BLaER1 (cell line): ENCODE measurements around the gene DNASE1L3.

Experiments
- H3K27ac ChIP-seq: shearing (Covaris generic); formaldehyde crosslinking; 2 replicates; pipeline ENCODE4 v1.8.1; 2022
- H3K27me3 ChIP-seq: shearing (Covaris generic); formaldehyde crosslinking; 2 replicates; pipeline ENCODE4 v1.8.1; 2022
- H3K36me3 ChIP-seq: shearing (Covaris generic); formaldehyde crosslinking; 2 replicates; pipeline ENCODE4 v1.8.1; 2022
- H3K4me1 ChIP-seq: shearing (Covaris generic); formaldehyde crosslinking; 2 replicates; pipeline ENCODE4 v1.8.1; 2022
- H3K4me2 ChIP-seq: shearing (Covaris generic); formaldehyde crosslinking; 2 replicates; pipeline ENCODE4 v1.8.1; 2022
- H3K4me3 ChIP-seq: shearing (Covaris generic); formaldehyde crosslinking; 2 replicates; pipeline ENCODE4 v1.8.1; 2022
- H3K9ac ChIP-seq: shearing (Covaris generic); formaldehyde crosslinking; 2 replicates; pipeline ENCODE4 v1.8.1; 2022
- H3K9me3 ChIP-seq: shearing (Covaris generic); formaldehyde crosslinking; 2 replicates; pipeline ENCODE4 v1.8.1; 2022
- H4K20me1 ChIP-seq: shearing (Covaris generic); formaldehyde crosslinking; 2 replicates; pipeline ENCODE4 v1.8.1; 2022
- Cebpa-rat ChIP-seq: shearing (Covaris generic); IDR thresholded peaks from 2 replicates; pipeline ENCODE4 v1.8.1; 2022

The DNASE1L3 gene

DNA sequence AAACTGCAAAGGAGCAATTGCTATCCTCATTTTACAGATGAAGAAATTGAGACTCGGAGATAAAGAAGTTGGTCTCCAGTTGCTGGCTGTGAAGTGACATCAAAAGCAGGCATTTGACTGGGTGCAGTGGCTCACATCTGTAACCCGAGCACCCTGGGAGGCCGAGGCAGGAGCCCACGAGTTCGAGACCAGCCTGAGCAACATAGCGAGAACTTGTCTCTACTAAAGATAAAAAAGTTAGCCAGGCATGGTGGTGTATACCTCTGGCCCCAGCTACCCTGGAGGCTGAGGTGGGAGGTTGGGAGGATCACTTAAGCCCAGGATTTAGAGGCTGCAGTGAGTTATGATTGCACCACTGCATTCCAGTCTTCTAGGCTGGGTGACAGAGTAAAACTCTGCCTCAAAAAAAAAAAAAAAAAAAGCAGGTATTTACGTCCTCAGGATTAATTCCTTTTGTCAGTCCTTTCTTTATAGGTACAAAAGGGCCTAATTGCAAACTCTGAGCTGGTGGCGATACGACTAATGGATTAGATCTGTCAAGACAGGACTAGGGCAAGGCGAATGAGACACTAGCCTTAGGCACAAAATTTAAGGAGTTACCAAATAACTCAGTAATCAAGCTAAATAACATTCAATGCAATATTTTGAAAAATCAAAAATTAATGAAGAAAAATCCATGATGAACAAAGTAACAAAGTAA lies 5.9 kb upstream of the DNASE1L3 start:
- no peak for TF ChIP-seq Cebpa-rat

DNA sequence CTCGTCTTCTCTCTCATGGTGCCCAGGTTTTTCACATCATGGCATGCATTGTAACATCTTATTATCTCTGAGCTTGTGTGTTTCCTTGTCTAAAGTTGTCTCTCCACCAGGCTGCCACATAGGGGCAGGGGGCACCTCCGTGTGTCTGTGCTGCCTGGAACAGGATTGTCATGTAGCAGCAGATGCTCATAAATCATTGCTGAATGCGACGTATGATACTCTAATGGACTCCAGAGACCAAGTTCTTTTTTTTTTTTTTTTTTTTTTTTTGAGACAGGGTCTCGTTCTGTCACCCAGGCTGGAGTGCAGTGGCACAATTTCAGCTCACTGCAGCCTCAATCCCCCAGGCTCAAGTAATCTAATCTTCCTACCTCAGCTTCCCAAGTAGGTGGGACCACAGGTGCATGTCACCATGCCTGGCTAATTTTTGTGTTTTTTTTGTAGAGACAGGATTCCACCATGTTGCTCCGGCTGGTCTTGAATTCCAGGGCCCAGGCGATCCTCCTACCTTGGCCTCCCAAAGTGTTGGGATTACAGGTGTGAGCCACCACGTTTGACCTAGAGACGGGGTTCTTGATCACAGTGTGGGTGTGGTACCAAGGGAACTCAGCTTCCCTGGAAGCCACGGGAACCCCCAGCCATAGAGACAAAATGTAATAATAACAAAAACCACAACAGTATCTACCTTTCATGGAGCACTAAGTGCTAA lies 4.7 kb upstream of the DNASE1L3 start:
- no peak for TF ChIP-seq Cebpa-rat
- Histone ChIP-seq H3K9me3 (peaks cover 4% of the 10 kb centered on the region; the same call in 1 of the 2 replicates), H3K27ac (no peak overlapping the region), H3K4me3 (no peak overlapping the region), H3K4me2 (peak overlapping the region; percentile 47), H4K20me1 (no peaks in the 10 kb centered on the region), H3K4me1 (peaks cover 31% of the 10 kb centered on the region), H3K36me3 (no peaks in the 10 kb centered on the region), H3K27me3 (no peaks in the 10 kb centered on the region), H3K9ac (no peak overlapping the region)

More for the DNA sequence above, 5.9 kb upstream of the DNASE1L3 start:
- Histone ChIP-seq H3K4me3 (no peak overlapping the region), H3K4me2 (no peak overlapping the region), H3K9ac (no peak overlapping the region), H3K27ac (no peak overlapping the region), H3K9me3 (peaks cover 4% of the 10 kb centered on the region; the same call in 1 of the 2 replicates), H3K4me1 (peaks cover 31% of the 10 kb centered on the region), H4K20me1 (no peaks in the 10 kb centered on the region), H3K36me3 (no peaks in the 10 kb centered on the region), H3K27me3 (no peaks in the 10 kb centered on the region)

DNA sequence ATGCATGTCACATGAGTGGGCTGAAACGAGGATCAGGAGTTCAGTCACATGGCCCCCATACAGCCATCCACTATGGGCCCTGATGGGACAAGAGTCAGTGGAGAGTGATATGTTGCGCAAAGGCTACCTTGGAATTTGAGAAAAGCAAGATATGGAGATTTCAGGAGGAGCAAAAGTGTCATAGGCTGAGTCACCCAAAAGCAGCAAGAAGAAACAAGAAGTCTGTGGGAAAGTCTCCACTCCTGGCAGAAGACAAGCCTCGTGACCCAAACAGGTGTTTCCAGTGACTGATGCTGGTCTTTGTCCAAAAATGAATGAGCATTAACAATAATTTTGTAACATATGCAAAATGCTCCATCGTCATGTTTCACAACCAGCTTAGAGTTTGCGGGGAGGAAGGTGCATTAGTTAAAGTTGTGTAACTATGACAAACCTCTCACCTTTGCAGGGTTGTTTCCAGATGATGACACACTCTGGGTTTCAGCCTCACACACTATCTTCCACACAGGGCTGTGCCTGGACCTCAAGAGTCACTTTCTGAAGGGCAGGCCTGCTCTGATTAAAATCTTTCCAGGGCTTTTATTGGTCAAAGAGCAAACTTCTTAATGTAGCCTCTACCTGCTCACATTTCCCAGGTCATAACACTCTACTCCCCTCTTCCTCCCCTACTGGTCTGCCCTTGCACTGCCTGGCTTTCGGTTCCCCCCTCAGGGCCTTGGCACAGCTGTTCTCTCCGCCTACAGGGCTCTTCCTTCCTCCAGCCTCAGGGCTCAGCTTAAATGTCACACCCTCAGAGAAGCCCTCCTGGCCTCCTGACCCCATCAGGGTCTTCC lies 3.9 kb upstream of the DNASE1L3 start:
- Histone ChIP-seq H3K9ac (no peak overlapping the region), H3K4me3 (no peak overlapping the region), H3K4me2 (peak overlapping the region; percentile 47), H4K20me1 (no peaks in the 10 kb centered on the region), H3K9me3 (no peaks in the 10 kb centered on the region), H3K4me1 (peaks cover 31% of the 10 kb centered on the region), H3K36me3 (no peaks in the 10 kb centered on the region), H3K27me3 (no peaks in the 10 kb centered on the region), H3K27ac (no peak overlapping the region)
- TF ChIP-seq Cebpa-rat = no peak

DNA sequence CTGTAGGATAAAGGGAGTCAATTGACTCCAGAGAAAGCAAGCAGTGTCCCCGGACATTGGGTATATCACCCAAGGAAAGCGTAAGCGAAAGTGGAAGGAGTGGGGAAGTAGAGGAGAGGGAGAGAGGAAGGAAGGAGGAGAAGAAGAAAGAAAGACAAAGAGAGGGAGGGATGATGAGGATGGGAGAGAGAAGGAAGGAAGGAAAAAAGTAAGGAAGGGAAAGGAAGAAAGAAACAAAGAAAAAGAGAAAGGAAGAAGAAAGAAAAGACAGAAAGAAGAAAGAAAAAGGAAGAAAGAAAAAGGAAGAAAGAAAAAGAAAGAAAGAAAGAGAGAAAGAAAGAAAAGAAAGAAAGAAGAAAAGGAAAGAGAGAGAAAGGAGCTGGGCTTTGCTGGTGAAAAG lies 839 bp downstream of the DNASE1L3 start:
- Histone ChIP-seq H3K27ac (no peak overlapping the region), H4K20me1 (no peaks in the 10 kb centered on the region), H3K27me3 (no peaks in the 10 kb centered on the region), H3K4me2 (no peak overlapping the region), H3K4me3 (no peak overlapping the region), H3K9ac (no peak overlapping the region), H3K4me1 (peaks cover 11% of the 10 kb centered on the region), H3K9me3 (no peaks in the 10 kb centered on the region), H3K36me3 (no peaks in the 10 kb centered on the region)
- no peak for TF ChIP-seq Cebpa-rat

- H3K27me3 ChIP-seq = no peaks in the 10 kb centered on the region
- H3K9me3 ChIP-seq = no peaks in the 10 kb centered on the region
- no peak overlapping the region for H3K4me2 ChIP-seq
- H3K36me3 ChIP-seq = no peaks in the 10 kb centered on the region
- TF ChIP-seq Cebpa-rat = no peak
- H4K20me1 ChIP-seq = no peaks in the 10 kb centered on the region
- H3K27ac ChIP-seq = no peak overlapping the region
- H3K4me1 ChIP-seq = peaks cover 7% of the 10 kb centered on the region
- no peak overlapping the region for H3K9ac ChIP-seq
- no peak overlapping the region for H3K4me3 ChIP-seq
These were observed 2.8 kb downstream of the DNASE1L3 start for GRCh38 chr3:58207954-58208353.

GRCh38 chr3:58206406-58207011 lies 4.3 kb downstream of the DNASE1L3 start:
- no peaks in the 10 kb centered on the region for H3K36me3 ChIP-seq
- 0 out of 2 replicates have a peak, but pooled peaks cover 5% of the 10 kb centered on the region for H3K9me3 ChIP-seq
- H3K4me2 ChIP-seq = no peak overlapping the region
- H4K20me1 ChIP-seq = no peaks in the 10 kb centered on the region
- no peaks in the 10 kb centered on the region for H3K27me3 ChIP-seq
- peaks cover 19% of the 10 kb centered on the region for H3K4me1 ChIP-seq
- H3K27ac ChIP-seq = no peak overlapping the region
- no peak for TF ChIP-seq Cebpa-rat
- no peak overlapping the region for H3K9ac ChIP-seq
- H3K4me3 ChIP-seq = no peak overlapping the region

DNA sequence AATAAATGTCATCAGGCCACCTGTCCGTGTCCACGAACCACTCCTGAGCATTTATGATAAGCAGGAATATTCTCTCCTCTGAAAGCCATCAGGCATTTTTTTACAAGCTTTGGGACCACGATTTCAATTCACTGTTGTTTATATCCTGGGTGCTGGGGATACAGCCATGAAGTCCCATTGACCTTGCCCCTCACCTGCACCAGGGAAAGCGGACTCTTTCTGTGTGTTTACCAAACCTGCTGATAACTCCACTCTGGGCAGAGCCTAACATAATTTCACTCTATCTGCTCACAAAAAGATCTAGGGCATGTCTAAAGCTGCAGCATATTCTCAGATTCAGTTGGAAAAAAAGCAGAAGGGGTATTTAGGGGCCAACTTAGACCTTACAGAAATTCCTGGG lies 4.8 kb downstream of the DNASE1L3 start:
- no peak overlapping the region for H3K4me3 ChIP-seq
- no peak overlapping the region for H3K4me2 ChIP-seq
- H3K9me3 ChIP-seq = 0 out of 2 replicates have a peak, but pooled peaks cover 5% of the 10 kb centered on the region
- no peaks in the 10 kb centered on the region for H3K27me3 ChIP-seq
- no peaks in the 10 kb centered on the region for H4K20me1 ChIP-seq
- no peak overlapping the region for H3K9ac ChIP-seq
- TF ChIP-seq Cebpa-rat = no peak
- no peaks in the 10 kb centered on the region for H3K36me3 ChIP-seq
- H3K4me1 ChIP-seq = peaks cover 24% of the 10 kb centered on the region
- H3K27ac ChIP-seq = no peak overlapping the region

GRCh38 chr3:58204720-58205119 lies 6.1 kb downstream of the DNASE1L3 start:
- Histone ChIP-seq H3K27me3 (no peaks in the 10 kb centered on the region), H3K27ac (no peak overlapping the region), H4K20me1 (no peaks in the 10 kb centered on the region), H3K9ac (no peak overlapping the region), H3K4me1 (peaks cover 36% of the 10 kb centered on the region), H3K36me3 (no peaks in the 10 kb centered on the region), H3K4me3 (no peak overlapping the region), H3K4me2 (no peak overlapping the region), H3K9me3 (0 out of 2 replicates have a peak, but pooled peaks cover 5% of the 10 kb centered on the region)
- no peak for TF ChIP-seq Cebpa-rat

- Histone ChIP-seq H3K27me3 (no peaks in the 10 kb centered on the region), H4K20me1 (no peaks in the 10 kb centered on the region), H3K9ac (no peak overlapping the region), H3K27ac (no peak overlapping the region), H3K9me3 (0 out of 2 replicates have a peak, but pooled peaks cover 5% of the 10 kb centered on the region), H3K36me3 (no peaks in the 10 kb centered on the region), H3K4me3 (no peak overlapping the region), H3K4me2 (peak overlapping the region; percentile 64), H3K4me1 (peaks cover 36% of the 10 kb centered on the region)
- no peak for TF ChIP-seq Cebpa-rat
These were observed 7.2 kb downstream of the DNASE1L3 start for GRCh38 chr3:58203541-58203940.
